OCI-LY7 (cell line): Measurements from ENCODE around the gene PPP4R4. TPM values are rescaled to one million over a fixed set of nuclear protein-coding genes. Genes with fewer than 3 reads are reported as not detected.

Experiments
- BruUV-seq: library from RNA; stranded (reverse); fragments of 400-500 nt; replicated peaks from 2 replicates; lab custom pipeline; 2021; lab: Mats Ljungman, UMichigan
- CTCF ChIA-PET: fragments of 300-600 bp; sonication (Branson Sonifier 250); formaldehyde crosslinking; loops from one replicate; lab custom pipeline; 2022; ENCODE audit warnings: antibody characterized with exemption; ENCODE audit not compliant: unreplicated experiment; lab: Charles Lee
- POLR2A ChIA-PET: fragments of 300-600 bp; sonication (Branson Sonifier 250); formaldehyde crosslinking; loops from one replicate; lab custom pipeline; 2022; ENCODE audit warnings: antibody characterized with exemption; lab: Charles Lee
- DNase-seq: peaks from one replicate; pipeline ENCODE4 v3.0.0-alpha.2; 2015; ENCODE audit warnings: low spot score
- H2AFZ ChIP-seq: fragments of 200-600 bp; sonication (generic), shearing (Covaris generic); 2 replicates; pipeline ENCODE4 v1.6.1; 2014; ENCODE audit warnings: mild to moderate bottlenecking, antibody characterized with exemption, low read length, moderate library complexity
- H3K27ac ChIP-seq: fragments of 200-600 bp; sonication (generic); 2 replicates; pipeline ENCODE4 v1.5.1; 2014; ENCODE audit warnings: mixed run types, low read depth, mild to moderate bottlenecking, moderate library complexity, low read length, inconsistent platforms; ENCODE audit not compliant: poor library complexity, severe bottlenecking
- H3K36me3 ChIP-seq: fragments of 200-600 bp; sonication (generic); 2 replicates; pipeline ENCODE4 v1.6.1; 2014; ENCODE audit warnings: mild to moderate bottlenecking, antibody characterized with exemption, low read length, moderate library complexity, mixed read lengths; ENCODE audit not compliant: insufficient read depth
- H3K4me1 ChIP-seq: fragments of 200-600 bp; sonication (generic); 2 replicates; pipeline ENCODE4 v1.5.1; 2014; ENCODE audit warnings: mild to moderate bottlenecking, low read length; ENCODE audit not compliant: insufficient read depth, poor library complexity, severe bottlenecking
- H3K4me2 ChIP-seq: fragments of 200-600 bp; sonication (generic); 2 replicates; pipeline ENCODE4 v1.6.1; 2014; ENCODE audit warnings: mild to moderate bottlenecking, low read length
- H3K4me3 ChIP-seq: fragments of 200-600 bp; sonication (generic); 2 replicates; pipeline ENCODE4 v1.5.1; 2014; ENCODE audit warnings: mild to moderate bottlenecking, low read depth, low read length; ENCODE audit not compliant: poor library complexity, severe bottlenecking
- H3K79me2 ChIP-seq: fragments of 200-600 bp; sonication (generic); 2 replicates; pipeline ENCODE4 v1.6.1; 2016; ENCODE audit warnings: low read depth, mild to moderate bottlenecking, low read length, moderate library complexity, mixed read lengths; ENCODE audit not compliant: insufficient read depth
- H3K9me2 ChIP-seq: fragments of 200-600 bp; sonication (generic); 2 replicates; pipeline ENCODE4 v1.6.1; 2016; ENCODE audit warnings: mild to moderate bottlenecking, low read length, mixed read lengths; ENCODE audit not compliant: insufficient read depth
- H3K9me3 ChIP-seq: fragments of 200-600 bp; sonication (generic); 2 replicates; pipeline ENCODE4 v1.6.1; 2014; ENCODE audit warnings: mild to moderate bottlenecking, mixed run types, low read length, mixed read lengths
- H4K20me1 ChIP-seq: fragments of 200-600 bp; sonication (generic); 2 replicates; pipeline ENCODE4 v1.6.1; 2014; ENCODE audit warnings: mild to moderate bottlenecking, antibody characterized with exemption, low read length, moderate library complexity, mixed read lengths; ENCODE audit not compliant: insufficient read depth
- EZH2phosphoT487 ChIP-seq: fragments of 200-600 bp; sonication (generic); IDR thresholded peaks from 2 replicates; pipeline ENCODE4 v1.6.1; 2018; ENCODE audit warnings: low read depth, borderline replicate concordance, mild to moderate bottlenecking, mixed run types, antibody characterized with exemption, low read length, moderate library complexity, mixed read lengths
- intact Hi-C: fragments of 100-400 bp; cut with micrococcal nuclease; formaldehyde crosslinking; loops from one replicate; pipeline ENCODE4 v1.10.0; 2022; ENCODE audit not compliant: unreplicated experiment
- total RNA-seq, 2 experiments: library from RNA; depleted of rRNA in 1 of 2; stranded (reverse); fragments of >200 nt in 1 of 2; shearing (Covaris generic) in 1 of 2; gene quantifications; 2 replicates each; pipeline ENCODE4 v1.2.3, GENCODE V29; 2014 to 2022
- TF ChIP-seq, protein P1 (sequence below): fragments of 200-600 bp; sonication (generic); conservative IDR thresholded peaks from 2 replicates; pipeline ENCODE4 v1.5.1; 2014; ENCODE audit warnings: mild to moderate bottlenecking, antibody characterized with exemption, low read length, moderate library complexity, mixed read lengths

PPP4R4 gene
- total RNA-seq, 2 experiments from 2014 or later = 0.54 to 0.93 TPM

DNA sequence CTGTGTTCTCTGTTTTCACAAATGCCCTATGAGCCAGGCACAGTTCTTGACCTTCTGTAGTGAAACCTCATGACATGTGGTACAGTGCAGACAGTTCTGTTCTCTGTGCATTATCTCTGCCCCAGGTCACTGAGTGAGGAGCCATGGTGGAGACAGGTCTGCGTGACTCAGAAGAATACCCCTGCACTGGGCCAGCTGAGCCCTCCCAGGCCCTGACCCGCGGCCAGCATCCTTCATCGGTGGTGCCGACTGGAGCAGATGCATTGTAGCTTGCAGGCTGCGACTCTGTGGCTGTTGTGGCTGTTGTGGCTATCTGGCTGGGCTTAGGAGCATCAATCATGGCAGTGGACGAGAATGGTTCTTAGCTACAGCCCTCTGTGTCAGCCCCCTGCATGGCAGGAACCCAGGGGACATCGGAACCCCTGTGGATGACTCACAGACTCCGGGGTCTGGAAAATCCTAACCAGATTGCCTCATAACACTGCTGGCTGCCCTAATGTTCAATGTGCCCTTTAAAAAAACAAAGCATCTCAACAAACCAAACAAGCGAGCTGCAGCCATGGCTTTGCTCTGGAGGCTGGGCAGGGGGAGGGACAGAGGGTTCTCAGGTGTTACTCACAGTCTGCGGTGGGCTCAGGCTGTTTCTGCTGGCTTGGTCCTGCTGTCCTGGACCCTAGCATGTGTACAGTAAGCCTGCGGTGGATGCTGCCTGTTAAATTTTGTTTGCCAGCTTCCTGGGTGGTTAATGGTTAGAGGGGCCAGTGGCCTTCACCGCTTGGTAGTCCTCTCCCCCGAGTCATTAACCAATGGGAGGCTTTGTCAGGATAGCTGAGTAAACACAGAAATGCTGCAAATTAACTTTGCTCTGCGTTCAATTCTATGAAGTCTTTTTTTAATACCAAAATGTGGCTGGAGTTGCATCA is 148.8 kb downstream of the PPP4R4 start, which contains the start of gene SERPINA6:
Gene SERPINA6, minus strand, starts transcription at position 689 of the 923 bp plus-strand sequence. CDS start 8,688 bp downstream, outside the sequence.
- POLR2A ChIA-PET = no interaction called here
- Histone ChIP-seq H3K4me2 (no peak within 1 kb of the TSS), H3K4me3 (no peak within 1 kb of the TSS), H3K27ac (no peak within 1 kb of the TSS), H2AFZ (no peak within 1 kb of the TSS), H4K20me1 (no peaks in the 10 kb centered on the region), H3K9me2 (no peaks in the 10 kb centered on the region; the same call in 1 of the 2 replicates), H3K36me3 (no peaks in the 10 kb centered on the region), H3K9me3 (no peaks in the 10 kb centered on the region), H3K79me2 (no peaks in the 10 kb centered on the region), H3K4me1 (no peaks in the 10 kb centered on the region)
- DNase-seq = no peak
- no TSS peak for BruUV-seq
- TF ChIP-seq EZH2phosphoT487 = no peak
- TF ChIP-seq, protein P1, sequence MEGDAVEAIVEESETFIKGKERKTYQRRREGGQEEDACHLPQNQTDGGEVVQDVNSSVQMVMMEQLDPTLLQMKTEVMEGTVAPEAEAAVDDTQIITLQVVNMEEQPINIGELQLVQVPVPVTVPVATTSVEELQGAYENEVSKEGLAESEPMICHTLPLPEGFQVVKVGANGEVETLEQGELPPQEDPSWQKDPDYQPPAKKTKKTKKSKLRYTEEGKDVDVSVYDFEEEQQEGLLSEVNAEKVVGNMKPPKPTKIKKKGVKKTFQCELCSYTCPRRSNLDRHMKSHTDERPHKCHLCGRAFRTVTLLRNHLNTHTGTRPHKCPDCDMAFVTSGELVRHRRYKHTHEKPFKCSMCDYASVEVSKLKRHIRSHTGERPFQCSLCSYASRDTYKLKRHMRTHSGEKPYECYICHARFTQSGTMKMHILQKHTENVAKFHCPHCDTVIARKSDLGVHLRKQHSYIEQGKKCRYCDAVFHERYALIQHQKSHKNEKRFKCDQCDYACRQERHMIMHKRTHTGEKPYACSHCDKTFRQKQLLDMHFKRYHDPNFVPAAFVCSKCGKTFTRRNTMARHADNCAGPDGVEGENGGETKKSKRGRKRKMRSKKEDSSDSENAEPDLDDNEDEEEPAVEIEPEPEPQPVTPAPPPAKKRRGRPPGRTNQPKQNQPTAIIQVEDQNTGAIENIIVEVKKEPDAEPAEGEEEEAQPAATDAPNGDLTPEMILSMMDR = no peak
- intact Hi-C loops = no loop called here
- CTCF ChIA-PET = no interaction called here

DNA sequence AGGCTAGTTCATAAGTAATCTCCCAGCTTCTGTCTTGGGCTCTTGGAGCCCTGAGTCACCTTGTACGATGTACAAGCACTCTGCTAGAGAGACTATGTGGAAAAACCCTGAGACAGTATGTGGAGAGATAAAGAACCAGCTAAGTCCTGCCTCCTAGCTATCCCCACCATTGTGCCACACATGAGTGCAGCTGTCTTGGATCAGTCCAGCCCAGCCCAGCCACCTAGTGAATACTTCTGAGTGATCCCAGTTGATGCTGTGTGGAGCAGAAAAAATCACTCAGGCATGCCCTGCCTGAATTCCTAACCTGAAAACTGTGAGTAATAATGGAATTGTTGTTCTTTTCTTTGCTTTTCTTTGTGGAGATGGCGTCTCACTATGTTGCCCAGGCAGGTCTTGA is 154.1 kb downstream of the PPP4R4 start:
- Histone ChIP-seq H3K27ac (no peak overlapping the region), H3K79me2 (no peaks in the 10 kb centered on the region), H3K4me3 (no peak overlapping the region), H3K4me1 (no peaks in the 10 kb centered on the region), H3K4me2 (no peak overlapping the region), H3K9me2 (no peaks in the 10 kb centered on the region; the same call in 1 of the 2 replicates), H2AFZ (no peak overlapping the region), H3K36me3 (no peaks in the 10 kb centered on the region), H3K9me3 (no peaks in the 10 kb centered on the region), H4K20me1 (no peaks in the 10 kb centered on the region)
- ChIA-PET POLR2A (no interaction called here), CTCF (no interaction called here)
- intact Hi-C loops = no loop called here
- DNase-seq = no peak
- TF ChIP-seq, protein P1 = no peak
- no peak for TF ChIP-seq EZH2phosphoT487
- no TSS peak for BruUV-seq

Other genes with a start within 250 kb of the PPP4R4 start
- not detected in 2 replicates for gene FAM181A, start 247.0 kb upstream of the PPP4R4 start, total RNA-seq (2014; rRNA removed; shearing (Covaris generic))
- not detected in 2 replicates for gene FAM181A, start 247.0 kb upstream of the PPP4R4 start, total RNA-seq (2022)
- 15.0 and 21.7 TPM in 2 replicates for gene ASB2, start 197.8 kb upstream of the PPP4R4 start, total RNA-seq (2014; rRNA removed; shearing (Covaris generic))
- gene ASB2, start 197.8 kb upstream of the PPP4R4 start, total RNA-seq (2022) = 16.1 and 23.6 TPM in 2 replicates
- gene CCDC197, start 177.0 kb upstream of the PPP4R4 start, total RNA-seq (2014; rRNA removed; shearing (Covaris generic)) = not detected in 2 replicates
- gene CCDC197, start 177.0 kb upstream of the PPP4R4 start, total RNA-seq (2022) = not detected in 2 replicates
- 0.28 and 0.44 TPM in 2 replicates for gene OTUB2, start 148.0 kb upstream of the PPP4R4 start, total RNA-seq (2014; rRNA removed; shearing (Covaris generic))
- 0.48 and 0.84 TPM in 2 replicates for gene OTUB2, start 148.0 kb upstream of the PPP4R4 start, total RNA-seq (2022)
- gene DDX24, start 93.1 kb upstream of the PPP4R4 start, total RNA-seq (2014; rRNA removed; shearing (Covaris generic)) = 81.5 and 91.5 TPM in 2 replicates
- gene DDX24, start 93.1 kb upstream of the PPP4R4 start, total RNA-seq (2022) = 143 and 172 TPM in 2 replicates
- gene IFI27L1, start 93.0 kb upstream of the PPP4R4 start, total RNA-seq (2014; rRNA removed; shearing (Covaris generic)) = 40.0 and 49.0 TPM in 2 replicates
- 61.5 and 63.4 TPM in 2 replicates for gene IFI27L1, start 93.0 kb upstream of the PPP4R4 start, total RNA-seq (2022)
- 0.63 and 0.90 TPM in 2 replicates for gene IFI27, start 63.6 kb upstream of the PPP4R4 start, total RNA-seq (2014; rRNA removed; shearing (Covaris generic))
- 1.3 and 1.5 TPM in 2 replicates for gene IFI27, start 63.6 kb upstream of the PPP4R4 start, total RNA-seq (2022)
- 94.2 and 102 TPM in 2 replicates for gene IFI27L2, start 44.7 kb upstream of the PPP4R4 start, total RNA-seq (2014; rRNA removed; shearing (Covaris generic))
- gene IFI27L2, start 44.7 kb upstream of the PPP4R4 start, total RNA-seq (2022) = 52.6 and 55.1 TPM in 2 replicates
- not detected in 2 replicates for gene SERPINA10, start 118.9 kb downstream of the PPP4R4 start, total RNA-seq (2014; rRNA removed; shearing (Covaris generic))
- not detected in 2 replicates for gene SERPINA10, start 118.9 kb downstream of the PPP4R4 start, total RNA-seq (2022)
- not detected in 2 replicates for gene SERPINA6, start 149.0 kb downstream of the PPP4R4 start, total RNA-seq (2014; rRNA removed; shearing (Covaris generic))
- gene SERPINA6, start 149.0 kb downstream of the PPP4R4 start, total RNA-seq (2022) = not detected in 2 replicates
- gene SERPINA2, start 192.4 kb downstream of the PPP4R4 start, total RNA-seq (2014; rRNA removed; shearing (Covaris generic)) = not detected in 2 replicates
- gene SERPINA2, start 192.4 kb downstream of the PPP4R4 start, total RNA-seq (2022) = not detected in 2 replicates
- gene SERPINA1, start 214.3 kb downstream of the PPP4R4 start, total RNA-seq (2014; rRNA removed; shearing (Covaris generic)) = not detected in 2 replicates
- not detected in 2 replicates for gene SERPINA1, start 214.3 kb downstream of the PPP4R4 start, total RNA-seq (2022)